Mesendoderm (in vitro differentiated cells): ENCODE measurements around the gene SECISBP2.

Experiments used
- DNase-seq: peaks from one replicate; pipeline ENCODE4 v3.0.0; 2013
- H2AK5ac ChIP-seq: 2 replicates; pipeline ENCODE4 v1.6.1; 2013; ENCODE audit warnings: low read length, inconsistent platforms
- H2BK120ac ChIP-seq: 2 replicates; pipeline ENCODE4 v1.6.1; 2013; ENCODE audit warnings: low read depth, mild to moderate bottlenecking, low read length, moderate library complexity, mixed read lengths
- H2BK15ac ChIP-seq: replicated peaks from 2 replicates; pipeline ENCODE4 v1.6.1; 2013; ENCODE audit warnings: low read depth, mild to moderate bottlenecking, moderate library complexity
- H2BK5ac ChIP-seq: 2 replicates; pipeline ENCODE4 v1.6.1; 2013; ENCODE audit warnings: low read length, inconsistent platforms
- H3K18ac ChIP-seq: 2 replicates; pipeline ENCODE4 v1.6.1; 2013; ENCODE audit warnings: mild to moderate bottlenecking, low read length, mixed read lengths
- H3K23ac ChIP-seq: one replicate; pipeline ENCODE4 v1.6.1; 2013; ENCODE audit warnings: low read length
- H3K27ac ChIP-seq: 2 replicates; pipeline ENCODE4 v1.5.1; 2013; ENCODE audit warnings: low read depth, mild to moderate bottlenecking, inconsistent platforms, low read length, moderate library complexity
- H3K27me3 ChIP-seq: 2 replicates; pipeline ENCODE4 v1.6.1; 2013; ENCODE audit warnings: low read length, control low read depth, mild to moderate bottlenecking, inconsistent platforms; ENCODE audit not compliant: insufficient read depth, poor library complexity
- H3K36me3 ChIP-seq: 2 replicates; pipeline ENCODE4 v1.6.1; 2013; ENCODE audit warnings: low read length, inconsistent platforms; ENCODE audit not compliant: control insufficient read depth, insufficient read depth
- H3K4ac ChIP-seq: one replicate; pipeline ENCODE4 v1.6.1; 2013; ENCODE audit warnings: low read depth, mild to moderate bottlenecking, low read length, moderate library complexity
- H3K4me1 ChIP-seq: 2 replicates; pipeline ENCODE4 v1.6.1; 2013; ENCODE audit warnings: low read depth, low read length, inconsistent platforms; ENCODE audit not compliant: control insufficient read depth
- H3K4me2 ChIP-seq: 2 replicates; pipeline ENCODE4 v1.6.1; 2013; ENCODE audit warnings: low read length
- H3K4me3 ChIP-seq: 2 replicates; pipeline ENCODE4 v1.5.1; 2013; ENCODE audit warnings: mild to moderate bottlenecking, low read length
- H3K56ac ChIP-seq: one replicate; pipeline ENCODE4 v1.6.1; 2013; ENCODE audit warnings: low read length
- H3K79me1 ChIP-seq: 2 replicates; pipeline ENCODE4 v1.6.1; 2013; ENCODE audit warnings: low read length, inconsistent platforms
- H3K79me2 ChIP-seq: 2 replicates; pipeline ENCODE4 v1.6.1; 2013; ENCODE audit warnings: mild to moderate bottlenecking, low read length; ENCODE audit not compliant: control insufficient read depth, insufficient read depth
- H3K9ac ChIP-seq: 2 replicates; pipeline ENCODE4 v1.6.1; 2013; ENCODE audit warnings: low read length, inconsistent platforms
- H4K5ac ChIP-seq: one replicate; pipeline ENCODE4 v1.6.1; 2013; ENCODE audit warnings: low read length
- H4K8ac ChIP-seq: one replicate; pipeline ENCODE4 v1.6.1; 2013; ENCODE audit warnings: low read depth, mild to moderate bottlenecking, control low read depth, low read length, moderate library complexity
- WGBS: extraction: QIAGEN DNeasy Blood & Tissue Kit; methylation state at CpG from one replicate; pipeline ENCODE4 v1.1.7; 2013; ENCODE audit warnings: low lambda C conversion rate, missing lambda C conversion rate; ENCODE audit not compliant: insufficient coverage; ENCODE audit errors: extremely low coverage; 5-methylcytosine and 5-hydroxymethylcytosine counted together

SECISBP2 gene

GRCh38 chr9:89384783-89385182 is 66.5 kb downstream of the SECISBP2 start:
- Histone ChIP-seq H3K27me3 (no peaks in the 10 kb centered on the region), H3K23ac (no peak overlapping the region), H2BK15ac (no peak overlapping the region), H3K4me1 (no peaks in the 10 kb centered on the region), H3K79me2 (no peaks in the 10 kb centered on the region), H3K4ac (no peak overlapping the region), H2AK5ac (no peak overlapping the region), H3K18ac (no peak overlapping the region), H3K27ac (no peak overlapping the region), H3K4me3 (no peak overlapping the region), H4K5ac (no peak overlapping the region), H2BK120ac (no peak overlapping the region), H3K56ac (no peak overlapping the region), H3K9ac (no peak overlapping the region), H3K4me2 (no peak overlapping the region), H3K79me1 (no peaks in the 10 kb centered on the region), H3K36me3 (no peaks in the 10 kb centered on the region), H2BK5ac (no peak overlapping the region), H4K8ac (no peak overlapping the region)
- no CpG with 5 or more reads among the region's 15 CpGs for whole genome bisulfite sequencing
- DNase-seq = no peak

DNA sequence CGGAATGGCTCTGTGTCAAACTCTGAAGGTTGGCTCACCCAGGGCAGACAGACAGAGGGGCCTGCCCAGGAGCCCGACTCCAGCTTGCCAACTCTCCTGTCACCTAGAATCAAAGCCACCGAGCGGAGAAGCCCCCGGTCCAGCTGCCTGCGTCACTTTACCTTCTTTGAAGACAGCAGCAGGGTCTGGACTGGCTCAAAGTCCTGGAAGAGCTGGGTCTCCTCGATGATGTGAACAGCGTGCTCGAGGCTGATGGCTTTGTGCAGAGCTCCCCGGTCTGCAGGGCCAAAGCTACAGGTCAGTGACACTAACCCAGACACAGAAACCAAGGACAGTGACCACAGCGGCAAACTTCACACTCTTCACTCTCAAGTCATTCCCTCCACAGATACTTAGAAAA is 67.9 kb downstream of the SECISBP2 start:
- Histone ChIP-seq H3K4me3 (no peak overlapping the region), H3K36me3 (no peaks in the 10 kb centered on the region), H2BK5ac (no peak overlapping the region), H2BK120ac (no peak overlapping the region), H3K56ac (no peak overlapping the region), H3K4me1 (no peaks in the 10 kb centered on the region), H4K5ac (no peak overlapping the region), H2AK5ac (no peak overlapping the region), H3K79me2 (no peaks in the 10 kb centered on the region), H3K18ac (no peak overlapping the region), H3K9ac (no peak overlapping the region), H3K23ac (no peak overlapping the region), H3K4me2 (no peak overlapping the region), H3K27ac (no peak overlapping the region), H4K8ac (no peak overlapping the region), H3K79me1 (no peaks in the 10 kb centered on the region), H3K4ac (no peak overlapping the region), H2BK15ac (no peak overlapping the region), H3K27me3 (no peaks in the 10 kb centered on the region)
- WGBS = no CpG with 5 or more reads among the region's 11 CpGs
- DNase-seq = no peak

- no peak overlapping the region for H2AK5ac ChIP-seq
- no peak overlapping the region for H4K5ac ChIP-seq
- no peak overlapping the region for H3K9ac ChIP-seq
- DNase-seq = no peak
- no peaks in the 10 kb centered on the region for H3K79me1 ChIP-seq
- H3K4me2 ChIP-seq = no peak overlapping the region
- H3K27me3 ChIP-seq = no peaks in the 10 kb centered on the region
- H2BK5ac ChIP-seq = no peak overlapping the region
- no peak overlapping the region for H3K18ac ChIP-seq
- H3K4me3 ChIP-seq = no peak overlapping the region
- no peaks in the 10 kb centered on the region for H3K79me2 ChIP-seq
- H4K8ac ChIP-seq = no peak overlapping the region
- H3K4ac ChIP-seq = no peak overlapping the region
- no peaks in the 10 kb centered on the region for H3K36me3 ChIP-seq
- no peaks in the 10 kb centered on the region for H3K4me1 ChIP-seq
- no CpG with 5 or more reads among the region's 11 CpGs for WGBS
- H2BK120ac ChIP-seq = no peak overlapping the region
- no peak overlapping the region for H2BK15ac ChIP-seq
- H3K23ac ChIP-seq = no peak overlapping the region
- H3K27ac ChIP-seq = no peak overlapping the region
- no peak overlapping the region for H3K56ac ChIP-seq
These were observed 68.5 kb downstream of the SECISBP2 start for GRCh38 chr9:89386797-89387196.

DNA sequence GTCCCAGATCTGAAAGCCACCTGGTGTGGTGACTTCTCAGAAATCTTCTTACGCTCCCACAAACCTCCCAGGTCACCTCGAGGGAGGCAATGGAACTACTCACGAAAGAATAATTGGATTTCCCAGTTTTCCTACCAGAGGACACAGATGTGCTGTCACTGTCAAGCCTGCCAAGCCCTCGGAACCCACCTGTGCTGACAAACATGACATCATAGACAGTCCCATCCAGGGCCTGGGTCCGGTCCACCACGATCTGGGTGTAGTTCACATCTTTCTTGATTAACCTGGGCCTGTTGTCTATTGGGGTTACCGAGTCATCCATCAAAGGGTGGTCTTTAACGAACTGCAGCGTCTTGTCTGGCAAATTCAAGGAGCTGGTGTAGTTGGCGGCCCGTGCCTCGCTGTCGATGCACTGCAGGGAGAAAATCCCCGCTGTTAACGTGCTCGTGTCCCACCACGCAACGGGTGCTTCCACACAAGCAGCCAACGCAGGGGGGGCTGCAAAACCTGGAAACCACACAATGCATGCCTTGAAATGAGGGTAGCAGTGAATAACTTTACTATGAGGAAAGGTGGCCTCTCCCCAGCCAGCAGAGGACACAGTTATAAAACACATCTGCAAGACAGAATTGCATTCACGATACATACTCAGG is 69.0 kb downstream of the SECISBP2 start:
- no peak overlapping the region for H4K8ac ChIP-seq
- no peak overlapping the region for H2BK15ac ChIP-seq
- H3K27me3 ChIP-seq = no peaks in the 10 kb centered on the region
- no peak overlapping the region for H3K4me2 ChIP-seq
- H4K5ac ChIP-seq = no peak overlapping the region
- H3K4ac ChIP-seq = no peak overlapping the region
- no peak overlapping the region for H3K27ac ChIP-seq
- no peak overlapping the region for H2BK5ac ChIP-seq
- H3K56ac ChIP-seq = no peak overlapping the region
- H2BK120ac ChIP-seq = no peak overlapping the region
- WGBS = no CpG with 5 or more reads among the region's 20 CpGs
- DNase-seq = no peak
- H3K9ac ChIP-seq = no peak overlapping the region
- H2AK5ac ChIP-seq = no peak overlapping the region
- H3K79me2 ChIP-seq = no peaks in the 10 kb centered on the region
- H3K4me1 ChIP-seq = no peaks in the 10 kb centered on the region
- H3K79me1 ChIP-seq = no peaks in the 10 kb centered on the region
- no peak overlapping the region for H3K23ac ChIP-seq
- no peak overlapping the region for H3K18ac ChIP-seq
- H3K36me3 ChIP-seq = no peaks in the 10 kb centered on the region
- H3K4me3 ChIP-seq = no peak overlapping the region

- WGBS = no CpG with 5 or more reads among the region's 19 CpGs
- no peak overlapping the region for H3K56ac ChIP-seq
- no peak overlapping the region for H3K23ac ChIP-seq
- H2AK5ac ChIP-seq = no peak overlapping the region
- no peak overlapping the region for H3K27ac ChIP-seq
- no peaks in the 10 kb centered on the region for H3K79me1 ChIP-seq
- no peak overlapping the region for H2BK120ac ChIP-seq
- no peaks in the 10 kb centered on the region for H3K79me2 ChIP-seq
- no peak overlapping the region for H4K5ac ChIP-seq
- H3K9ac ChIP-seq = no peak overlapping the region
- no peak for DNase-seq
- no peaks in the 10 kb centered on the region for H3K36me3 ChIP-seq
- H3K27me3 ChIP-seq = no peaks in the 10 kb centered on the region
- no peak overlapping the region for H4K8ac ChIP-seq
- H2BK5ac ChIP-seq = no peak overlapping the region
- H3K4me3 ChIP-seq = no peak overlapping the region
- no peak overlapping the region for H3K4ac ChIP-seq
- no peak overlapping the region for H3K18ac ChIP-seq
- no peaks in the 10 kb centered on the region for H3K4me1 ChIP-seq
- no peak overlapping the region for H2BK15ac ChIP-seq
- H3K4me2 ChIP-seq = no peak overlapping the region
These were observed 70.0 kb downstream of the SECISBP2 start for GRCh38 chr9:89388084-89388867.

DNA sequence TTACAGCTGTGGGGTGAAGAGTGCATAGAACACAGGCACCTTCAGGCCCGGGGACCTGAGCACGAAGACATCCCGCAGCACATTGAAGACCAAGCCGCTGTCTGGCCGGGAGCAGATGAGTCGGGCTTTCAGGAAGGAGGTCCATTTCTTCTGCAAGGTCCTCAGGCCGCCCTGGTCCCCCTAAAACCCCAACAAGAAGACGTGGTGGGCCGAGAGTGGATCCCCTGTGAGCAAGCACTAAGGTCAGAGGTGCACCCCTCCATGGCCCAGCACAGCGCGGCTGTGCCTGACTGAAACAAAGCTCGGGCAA is 70.5 kb downstream of the SECISBP2 start:
- H4K8ac ChIP-seq = no peak overlapping the region
- no peak overlapping the region for H2BK120ac ChIP-seq
- H3K4ac ChIP-seq = no peak overlapping the region
- no peak overlapping the region for H3K9ac ChIP-seq
- H3K79me2 ChIP-seq = no peaks in the 10 kb centered on the region
- H2BK15ac ChIP-seq = no peak overlapping the region
- H3K27me3 ChIP-seq = no peaks in the 10 kb centered on the region
- H4K5ac ChIP-seq = no peak overlapping the region
- H3K27ac ChIP-seq = no peak overlapping the region
- no peak overlapping the region for H3K18ac ChIP-seq
- H3K4me2 ChIP-seq = no peak overlapping the region
- H2AK5ac ChIP-seq = no peak overlapping the region
- no peak overlapping the region for H3K56ac ChIP-seq
- no peaks in the 10 kb centered on the region for H3K36me3 ChIP-seq
- no peak overlapping the region for H3K4me3 ChIP-seq
- H3K23ac ChIP-seq = no peak overlapping the region
- no peaks in the 10 kb centered on the region for H3K79me1 ChIP-seq
- DNase-seq = no peak
- H3K4me1 ChIP-seq = no peaks in the 10 kb centered on the region
- H2BK5ac ChIP-seq = no peak overlapping the region
- WGBS = no CpG with 5 or more reads among the region's 12 CpGs
